Amniotic stem cell (primary cell): Measurements from ENCODE around the gene KLHL22.
"Not testable (repeated sequence)": the region's sequence is repeated elsewhere in the genome, so short reads cannot be mapped to it uniquely, and the experiment has no call there.

Source experiments
- DNase-seq: peaks from one replicate; lab custom pipeline; 2025; lab: John Stamatoyannopoulos, UW

The KLHL22 gene

DNA sequence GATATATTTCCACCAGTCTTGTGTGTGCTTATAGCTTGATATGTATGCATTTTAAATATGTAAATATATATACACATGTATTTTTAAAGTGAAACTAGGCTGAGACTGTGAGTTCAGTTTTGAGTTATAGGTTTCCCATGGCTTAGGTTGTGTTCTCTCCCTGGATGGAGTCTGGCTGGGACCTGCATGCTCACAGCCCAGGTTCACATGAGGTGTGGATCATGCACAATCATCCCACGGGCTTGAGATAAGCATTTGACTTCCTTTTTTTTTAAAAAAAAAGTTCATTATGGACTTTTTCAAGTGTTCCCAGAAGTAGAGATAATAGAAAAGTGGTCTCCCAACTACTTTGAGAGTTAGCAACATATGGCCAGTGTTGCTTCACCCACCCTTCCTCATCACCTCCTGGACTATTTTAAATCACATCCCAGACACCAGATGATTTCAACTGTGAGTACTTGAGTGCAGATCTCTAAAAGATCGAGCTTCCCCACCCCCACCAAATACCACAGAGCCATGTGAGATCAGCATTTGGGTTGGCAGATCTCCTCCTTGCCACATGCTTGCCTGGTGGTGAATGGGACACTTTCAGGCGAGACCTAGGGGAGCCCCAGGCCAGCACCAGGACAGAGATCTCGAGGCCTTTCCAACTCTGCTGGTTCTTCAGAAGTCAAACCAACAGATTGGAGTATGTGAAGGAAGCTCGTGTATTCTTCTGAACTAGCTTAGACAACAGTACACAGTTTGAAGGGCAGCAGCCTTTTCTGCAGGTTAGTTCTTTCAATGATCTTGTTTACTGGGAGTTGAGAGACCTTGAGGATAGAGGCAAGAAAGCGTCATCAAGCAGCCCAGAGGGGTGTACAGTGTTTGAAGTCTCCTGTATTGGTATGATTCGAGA is 27.7 kb upstream of the KLHL22 start:
- no peak for DNase-seq

DNA sequence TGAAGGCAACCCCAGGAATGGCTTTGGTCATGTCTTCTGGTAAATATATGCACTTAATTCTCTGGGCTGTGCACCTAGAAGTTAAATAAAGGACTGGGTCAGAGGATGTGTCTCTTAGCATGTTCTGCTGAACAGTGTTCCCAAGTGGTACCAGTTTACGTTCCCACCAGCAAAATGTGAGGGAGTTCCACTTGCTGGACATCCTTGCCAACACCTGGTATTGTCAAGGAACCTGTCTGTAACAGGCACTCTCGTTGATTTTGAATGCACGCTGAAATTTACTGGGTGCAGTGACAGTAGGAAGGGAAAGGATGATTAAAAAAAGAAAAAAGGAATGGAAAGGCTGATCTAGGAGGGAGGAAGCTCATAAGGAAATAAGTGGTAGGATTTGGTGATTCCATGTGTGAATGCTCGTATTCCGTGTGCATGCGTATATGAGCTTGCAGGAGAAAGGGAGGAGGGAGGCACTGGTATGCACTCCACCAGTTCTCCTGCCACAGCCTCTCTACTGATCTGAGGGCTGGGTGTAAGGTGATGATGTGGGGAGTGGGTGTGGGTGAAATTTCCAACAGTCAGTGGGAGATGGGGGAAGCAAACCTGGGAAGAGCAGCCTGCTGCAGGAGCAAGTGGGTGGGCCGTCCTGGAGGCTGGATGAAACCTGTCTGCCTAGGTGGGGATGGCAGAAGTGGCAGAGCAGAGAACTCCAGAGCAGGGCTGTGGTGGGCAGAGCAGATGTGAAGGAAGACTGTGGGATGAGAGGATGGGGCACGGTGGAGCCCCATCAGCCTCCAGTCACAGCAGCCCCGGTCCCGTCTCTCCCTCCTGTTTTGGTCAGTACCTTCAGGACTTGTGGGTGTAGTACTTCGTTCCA is 26.8 kb upstream of the KLHL22 start:
- DNase-seq, result no peak

DNA sequence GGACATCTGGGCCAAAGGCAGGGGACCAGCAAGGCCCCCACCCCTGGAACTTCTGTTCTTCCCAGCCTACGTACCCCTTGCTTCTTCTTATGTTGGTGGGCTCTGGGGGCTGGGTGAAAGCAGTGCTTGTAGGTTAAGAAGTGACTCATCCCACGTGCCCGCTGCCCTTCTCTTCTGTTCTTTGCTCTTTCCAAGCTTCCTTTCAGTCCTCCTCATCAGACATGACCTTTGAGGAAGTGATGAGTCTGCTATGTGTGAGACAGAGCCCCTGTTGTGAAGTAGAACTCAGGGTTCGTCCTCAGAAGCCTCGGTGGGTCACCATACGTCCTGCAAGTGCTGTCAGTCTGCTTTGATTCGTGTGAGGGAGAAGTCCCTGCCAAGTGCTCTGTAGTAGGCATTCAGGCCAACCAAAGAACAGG is 24.5 kb upstream of the KLHL22 start:
- DNase-seq, result no peak

DNA sequence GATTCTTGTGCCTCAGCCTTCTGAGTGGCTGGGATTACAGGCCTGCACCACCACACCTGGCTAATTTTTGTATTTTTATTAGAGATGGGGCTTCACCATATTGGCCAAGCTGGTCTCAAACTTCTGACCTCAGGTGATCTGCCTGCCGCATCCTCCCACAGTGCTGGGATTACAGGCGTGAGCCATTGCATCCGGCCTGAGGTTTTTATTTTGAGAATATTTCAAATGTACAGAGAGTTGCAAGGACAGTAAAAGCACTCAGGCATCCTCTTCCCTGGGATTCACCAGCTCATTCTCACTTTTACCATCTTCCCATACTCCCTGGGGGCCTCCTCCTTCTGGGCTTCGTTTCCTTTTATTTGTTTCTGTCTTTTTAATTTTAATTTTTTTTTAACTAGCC is 24.0 kb upstream of the KLHL22 start:
- DNase-seq, result no peak

DNA sequence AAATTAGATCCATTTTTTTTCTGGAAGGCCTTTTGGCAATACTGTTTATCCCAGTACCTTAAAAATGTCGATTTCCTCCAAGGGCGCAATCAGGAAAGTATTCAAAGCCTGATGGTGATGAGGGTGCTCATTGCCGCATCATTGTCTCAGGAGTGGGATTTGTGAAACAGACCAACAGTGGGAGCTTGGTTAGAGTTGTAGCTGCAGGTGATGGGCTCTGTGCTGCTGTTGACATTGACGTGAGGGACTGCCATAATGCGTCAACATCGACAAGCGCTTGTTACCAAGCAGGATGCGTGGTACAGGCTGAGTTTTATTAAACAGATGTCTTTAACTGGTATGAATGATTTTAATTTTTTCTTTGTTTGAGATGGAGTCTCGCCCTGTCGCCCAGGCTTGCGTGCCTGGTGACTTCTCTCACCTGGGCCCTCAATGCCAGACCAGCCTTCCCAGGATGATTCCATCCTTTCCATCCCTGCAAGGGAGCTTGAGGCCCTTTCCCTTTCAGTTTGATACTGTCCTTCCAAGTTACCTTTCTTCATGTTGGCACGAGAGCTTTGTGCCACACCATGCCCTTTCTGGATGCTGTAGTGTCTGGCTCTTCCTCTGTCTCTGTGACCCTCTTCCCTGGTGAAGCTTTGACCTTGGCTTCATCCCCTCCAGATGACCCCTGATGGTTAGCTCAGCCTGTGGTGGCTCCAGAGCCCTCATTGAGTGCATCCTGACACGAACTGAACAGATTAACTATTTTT is 22.4 kb upstream of the KLHL22 start:
- DNase-seq, result no peak

DNA sequence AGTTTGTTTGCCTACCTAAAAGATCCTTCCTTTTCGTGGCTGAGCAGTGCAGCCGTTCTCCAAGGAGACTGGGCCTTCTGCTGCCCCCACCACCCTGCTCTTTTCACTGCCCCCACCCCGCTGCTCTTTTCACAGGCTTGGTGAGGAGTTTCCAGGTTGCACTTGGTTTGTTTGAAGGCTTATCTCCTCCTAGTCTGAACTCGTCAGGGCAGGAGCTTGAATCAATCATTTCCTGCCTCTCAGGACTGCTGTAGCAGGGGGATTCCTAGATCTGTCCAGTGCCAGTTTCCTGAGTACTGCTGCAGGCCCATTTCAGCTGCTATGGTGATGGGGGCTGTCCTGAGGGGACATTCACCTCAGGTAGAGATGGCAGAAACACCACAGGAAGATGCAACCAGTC is 21.8 kb upstream of the KLHL22 start:
- DNase-seq, result no peak

DNA sequence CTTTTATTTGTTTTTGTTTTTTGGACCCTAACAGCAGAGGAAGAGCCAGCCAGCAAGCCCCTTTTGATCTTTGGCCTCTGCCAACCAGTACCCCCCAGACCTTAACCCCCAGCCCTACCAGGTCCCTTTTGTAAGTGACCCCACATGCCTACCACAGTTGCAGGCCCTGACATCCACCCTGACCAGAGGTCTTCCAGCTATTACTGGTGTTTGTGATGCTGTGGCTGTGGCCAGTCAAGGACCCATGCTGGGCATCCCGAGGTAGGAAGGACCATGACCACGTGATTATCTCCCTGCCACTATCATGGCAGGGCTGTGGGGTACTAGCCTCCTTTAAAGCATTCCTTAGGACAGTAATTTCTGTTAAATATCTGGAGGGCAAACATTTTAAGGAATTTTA is 20.8 kb upstream of the KLHL22 start:
- DNase-seq, result no peak

DNA sequence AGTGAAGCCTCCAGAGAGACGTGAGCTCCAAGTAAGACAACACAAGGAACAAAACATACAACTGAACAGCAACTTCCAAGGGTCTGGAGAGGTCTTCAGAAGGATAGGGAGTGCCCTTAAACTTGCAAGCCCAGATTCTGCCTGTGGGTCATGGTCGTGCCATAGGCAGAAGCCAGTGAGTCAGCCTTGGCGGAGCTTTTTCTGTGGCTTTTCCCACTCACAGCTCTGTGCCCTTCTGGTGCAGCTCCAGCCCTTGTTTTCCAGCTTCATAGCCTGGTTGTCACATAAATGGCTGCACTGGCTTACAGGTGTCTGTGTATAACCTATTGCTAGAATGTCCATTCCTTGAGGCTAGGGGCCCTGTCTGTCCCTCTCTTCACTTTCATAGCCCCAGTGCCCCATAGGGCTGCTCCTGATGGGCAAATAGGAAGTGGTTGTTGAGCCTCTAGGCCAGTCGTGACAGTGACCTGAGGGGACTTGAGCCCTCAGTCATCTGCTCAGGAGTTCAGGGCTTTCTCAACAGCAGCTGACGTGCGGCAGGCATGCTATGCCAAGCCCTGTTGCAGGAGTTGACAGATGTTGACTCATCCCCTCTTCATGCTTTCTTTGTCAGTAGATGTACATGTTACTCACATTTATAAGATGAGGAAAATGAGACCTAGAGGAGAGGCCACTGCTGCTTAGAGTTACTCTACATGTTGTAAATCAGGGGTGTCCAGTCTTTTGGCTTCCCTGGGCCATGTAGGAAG is 19.2 kb upstream of the KLHL22 start:
- peak; percentile 89 for DNase-seq

DNA sequence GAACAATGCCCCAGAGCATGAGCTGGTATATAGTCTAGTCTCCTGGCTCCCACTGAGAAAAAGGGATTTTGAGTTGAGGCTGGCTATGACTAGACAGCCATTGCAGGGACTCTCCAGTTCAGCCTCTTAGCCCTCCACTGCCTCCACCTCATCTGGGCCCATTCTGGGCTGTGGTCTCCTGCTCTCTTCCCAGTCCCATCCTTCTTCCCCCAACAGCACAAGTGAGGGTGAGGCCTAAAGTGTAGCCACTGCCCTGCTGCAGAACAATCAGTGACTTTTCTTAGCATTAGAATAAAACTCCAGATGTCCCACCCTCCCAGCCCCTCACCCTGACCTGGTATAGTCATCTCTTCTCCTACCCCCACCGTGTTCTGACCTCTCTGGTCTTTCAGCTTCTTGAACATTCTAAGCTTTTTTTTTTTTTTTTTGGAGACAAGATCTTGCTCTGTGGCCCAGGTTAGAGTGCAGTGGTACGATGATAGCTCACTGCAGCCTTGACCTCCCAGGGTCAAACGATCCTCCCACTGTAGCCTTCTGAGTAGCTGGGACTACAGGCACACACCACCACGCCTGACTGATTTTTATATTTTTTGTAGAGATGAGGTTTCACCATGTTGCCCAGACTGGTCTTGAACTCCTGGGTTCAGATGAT is 16.1 kb upstream of the KLHL22 start:
- no peak for DNase-seq

DNA sequence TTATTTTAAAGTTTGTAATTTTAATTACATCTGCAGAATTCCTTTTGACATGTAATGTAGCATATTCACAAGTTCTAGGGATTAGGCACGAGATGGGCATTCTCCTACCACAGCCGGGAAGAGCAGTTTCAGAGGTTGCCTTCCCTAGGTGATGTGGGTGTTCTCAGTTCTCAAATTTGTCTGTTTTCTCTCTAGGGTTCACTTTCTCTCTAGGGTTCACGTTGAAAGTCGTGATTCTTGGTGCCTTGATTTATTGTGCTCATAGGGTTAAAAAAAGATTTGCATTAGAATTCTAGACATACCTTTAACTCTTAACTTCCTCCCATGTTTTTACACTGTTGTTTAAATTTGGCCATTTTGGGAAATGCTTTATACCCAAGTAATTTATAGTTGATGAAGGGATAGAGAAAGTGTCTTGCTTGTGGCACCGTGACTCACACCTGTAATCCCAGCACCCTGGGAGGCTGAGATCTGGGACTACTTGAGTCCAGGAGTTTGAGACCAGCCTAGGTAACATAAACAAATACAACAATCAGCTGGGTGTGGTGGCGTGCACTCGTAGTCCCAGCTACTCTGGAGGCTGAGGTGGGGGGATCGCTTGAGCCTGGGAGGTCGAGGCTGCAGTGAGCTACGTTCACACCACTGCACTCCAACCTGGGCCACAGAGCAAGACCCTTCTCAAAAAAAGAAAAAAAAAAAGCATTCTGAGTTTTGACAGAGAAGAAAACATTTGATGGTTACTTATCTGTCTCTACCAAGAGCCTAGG is 15.4 kb upstream of the KLHL22 start:
- DNase-seq, result no peak

DNA sequence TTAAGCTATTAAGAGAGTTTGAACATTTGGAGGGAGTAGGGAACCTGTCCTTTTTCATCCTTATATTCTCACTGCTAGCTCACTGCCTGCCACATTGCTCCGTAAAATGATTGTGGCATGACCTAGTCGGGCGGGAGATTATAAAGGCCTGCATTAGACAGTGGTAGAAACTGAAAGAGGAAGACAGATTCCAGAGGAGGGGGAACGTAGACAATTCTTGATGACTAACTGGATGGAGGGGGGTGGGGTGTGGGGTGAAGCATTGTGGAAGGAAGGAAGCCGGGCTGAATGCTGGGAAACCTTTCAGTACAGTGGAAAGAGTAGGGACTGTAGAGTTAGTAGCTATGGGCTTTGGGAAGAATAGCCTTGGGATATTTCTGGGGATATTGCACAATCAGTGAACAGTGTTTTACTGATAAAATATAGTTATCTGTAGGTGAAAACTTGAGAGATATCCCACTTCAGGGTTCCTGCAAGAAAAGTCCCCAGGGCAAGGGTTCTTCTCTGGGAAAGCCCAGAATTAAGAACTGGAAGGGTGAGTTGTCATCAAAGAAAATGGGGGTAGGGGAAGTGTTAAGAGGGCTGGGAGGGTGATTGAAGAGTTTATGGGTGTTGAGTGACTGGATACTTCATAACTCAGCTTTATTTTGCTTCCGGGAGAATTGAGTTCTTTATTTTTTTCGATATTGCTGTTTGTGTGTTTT is 13.9 kb upstream of the KLHL22 start:
- peak; percentile 85 for DNase-seq

DNA sequence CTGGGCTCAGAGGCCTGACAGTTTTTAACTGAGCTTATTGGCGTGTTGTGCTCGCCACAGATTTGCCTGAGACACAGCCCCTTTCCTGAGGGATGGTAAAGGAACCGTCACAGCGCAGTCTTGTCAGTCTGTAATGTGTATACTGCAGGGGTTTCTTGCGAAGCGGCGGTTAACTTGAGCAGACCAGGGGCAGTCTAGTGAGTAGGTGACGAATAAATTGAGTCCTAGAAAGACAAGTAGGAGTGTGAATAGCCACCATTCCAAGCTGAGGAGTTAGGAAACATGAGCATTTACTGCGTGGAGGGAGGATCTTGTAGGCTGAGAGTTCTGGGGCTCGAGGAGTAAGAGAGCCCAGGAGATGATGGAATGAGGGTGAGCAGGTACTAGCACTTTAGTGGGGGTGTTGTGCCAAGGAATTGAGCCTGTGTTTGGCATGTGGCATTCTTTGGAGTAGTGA is 13.2 kb upstream of the KLHL22 start:
- no peak for DNase-seq

DNA sequence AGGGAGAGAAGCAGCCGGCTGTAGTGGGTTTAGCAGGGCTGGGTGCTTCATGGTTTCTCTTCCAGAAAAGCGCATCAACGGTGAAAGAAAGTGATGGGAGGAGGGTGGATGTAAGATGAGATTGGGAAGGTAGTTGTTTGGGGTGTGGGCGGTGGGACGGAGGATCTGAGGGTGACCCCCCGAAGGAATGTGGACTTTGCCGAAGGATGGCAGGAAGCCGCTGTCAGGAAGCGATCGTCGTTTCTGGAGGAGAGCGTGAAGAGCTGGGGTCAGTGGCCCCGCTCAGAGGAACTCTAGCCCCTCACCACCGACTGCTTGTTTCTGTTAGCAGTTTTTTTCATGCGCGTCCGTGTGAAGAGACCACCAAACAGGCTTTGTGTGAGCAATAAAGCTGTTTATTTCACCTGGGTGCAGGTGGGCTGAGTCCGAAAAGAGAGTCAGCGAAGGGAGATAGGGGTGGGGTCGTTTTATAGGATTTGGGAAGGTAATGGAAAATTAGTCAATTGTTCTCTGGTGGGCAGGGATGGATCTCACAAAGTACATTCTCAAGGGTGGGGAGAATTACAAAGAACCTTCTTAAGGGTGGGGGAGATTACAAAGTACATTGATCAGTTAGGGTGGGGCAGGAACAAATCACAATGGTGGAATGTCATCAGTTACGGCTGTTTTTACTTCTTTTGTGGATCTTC is 12.6 kb upstream of the KLHL22 start:
- DNase-seq, result not testable (repeated sequence)

DNA sequence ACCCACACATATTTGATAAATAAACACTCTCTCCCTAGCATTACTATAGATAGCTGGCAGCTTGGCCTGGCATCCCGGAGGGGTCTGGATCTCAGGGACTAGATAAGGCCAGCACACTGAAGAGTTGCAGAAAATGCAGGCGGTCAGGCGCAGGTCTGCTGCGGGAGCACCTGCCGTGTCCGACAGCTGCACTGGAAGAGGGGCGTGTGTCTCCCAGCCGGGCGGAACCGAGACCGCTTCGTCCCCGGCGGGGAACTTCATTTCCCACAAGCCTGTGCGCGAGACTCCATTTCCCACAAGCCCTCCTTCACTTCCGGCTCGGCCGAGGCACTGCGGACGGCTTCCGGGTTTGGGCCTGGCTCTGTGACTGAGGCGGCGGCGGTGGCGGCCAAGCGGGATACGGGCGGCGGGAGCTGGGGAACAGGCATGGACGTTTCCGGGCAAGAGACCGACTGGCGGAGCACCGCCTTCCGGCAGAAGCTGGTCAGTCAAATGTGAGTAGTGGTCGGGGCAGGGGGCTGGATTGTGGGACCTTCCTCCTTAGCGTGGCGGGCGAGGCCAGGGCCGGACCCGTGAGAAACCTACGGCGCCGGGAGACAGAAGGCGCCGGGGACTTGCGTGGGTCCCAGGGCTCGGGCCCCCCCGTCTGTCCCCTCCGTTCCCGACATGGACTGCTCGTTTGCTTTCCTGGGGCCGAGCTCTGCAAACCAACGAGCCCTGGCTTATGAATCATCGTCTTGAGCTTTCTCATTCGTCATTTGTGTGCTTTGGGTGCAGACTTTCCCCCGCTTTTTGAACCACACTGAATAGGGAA is 11.9 kb upstream of the KLHL22 start, which contains the start of gene MED15:
Gene MED15, plus strand, starts transcription at position 358 of the 814 bp plus-strand sequence. Its CDS starts 69 bp downstream, at position 427.
- peak; percentile 79 for DNase-seq

DNA sequence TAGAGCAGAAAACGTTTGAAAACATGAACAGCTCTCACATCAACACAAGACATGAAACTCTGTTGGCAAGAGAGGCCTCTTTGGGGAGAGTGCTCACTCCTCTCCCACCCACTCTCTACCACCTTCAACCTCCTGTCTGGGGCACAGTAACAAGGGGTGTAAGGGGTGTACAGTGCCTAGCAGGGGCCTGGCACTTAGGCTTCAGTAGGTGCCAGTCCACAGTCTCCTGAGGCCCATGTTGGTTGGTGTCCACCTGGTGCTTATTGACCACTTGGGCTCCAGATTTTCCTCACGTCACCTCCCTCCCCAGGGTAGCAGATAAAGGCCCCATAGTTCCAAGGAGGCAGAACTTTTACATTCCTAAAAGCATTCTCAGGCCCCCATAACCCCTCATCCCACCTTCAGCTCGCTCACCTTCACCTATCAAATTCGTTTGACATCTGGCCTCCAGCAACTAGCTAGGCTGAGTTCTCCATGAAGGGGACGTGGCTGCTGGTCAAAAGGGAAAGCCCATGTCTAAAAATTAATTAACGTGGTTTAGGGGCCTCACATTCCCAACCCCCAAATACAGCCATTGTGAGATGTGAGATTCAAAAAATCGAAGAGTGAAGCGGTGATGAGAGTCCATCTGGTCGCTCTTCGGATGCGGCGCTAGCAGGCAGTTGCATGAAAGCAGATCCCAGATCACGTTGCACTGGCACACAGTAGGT is 11.1 kb upstream of the KLHL22 start:
- DNase-seq, result no peak

DNA sequence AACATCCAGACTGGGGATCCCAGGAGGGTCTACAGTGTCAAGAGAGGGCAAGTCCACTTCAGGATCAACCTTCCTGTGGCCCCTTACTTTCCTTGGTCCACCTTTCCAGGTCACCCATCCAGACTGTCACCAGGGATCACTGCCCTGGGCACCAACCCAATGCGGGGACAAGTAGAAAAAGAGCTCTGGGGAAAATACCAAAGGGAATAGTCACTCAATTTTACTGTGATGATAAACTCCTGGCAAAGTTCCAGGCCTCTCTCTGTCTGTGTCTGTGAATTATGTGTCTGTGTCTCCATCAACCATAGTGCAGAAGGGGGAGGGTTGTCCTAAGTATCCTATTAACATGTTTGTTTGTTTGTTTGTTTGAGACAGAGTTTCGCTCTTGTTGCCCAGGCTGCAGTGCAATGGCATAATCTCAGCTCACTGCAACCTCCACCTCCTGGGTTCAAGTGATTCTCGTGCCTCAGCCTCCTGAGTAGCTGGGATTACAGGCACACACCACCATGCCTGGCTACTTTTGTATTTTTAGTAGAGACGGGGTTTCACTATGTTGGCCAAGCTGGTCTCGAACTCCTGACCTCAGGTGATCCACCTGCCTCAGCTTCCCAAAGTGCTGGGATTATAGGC is 8.8 kb upstream of the KLHL22 start:
- peak; percentile 26 for DNase-seq

DNA sequence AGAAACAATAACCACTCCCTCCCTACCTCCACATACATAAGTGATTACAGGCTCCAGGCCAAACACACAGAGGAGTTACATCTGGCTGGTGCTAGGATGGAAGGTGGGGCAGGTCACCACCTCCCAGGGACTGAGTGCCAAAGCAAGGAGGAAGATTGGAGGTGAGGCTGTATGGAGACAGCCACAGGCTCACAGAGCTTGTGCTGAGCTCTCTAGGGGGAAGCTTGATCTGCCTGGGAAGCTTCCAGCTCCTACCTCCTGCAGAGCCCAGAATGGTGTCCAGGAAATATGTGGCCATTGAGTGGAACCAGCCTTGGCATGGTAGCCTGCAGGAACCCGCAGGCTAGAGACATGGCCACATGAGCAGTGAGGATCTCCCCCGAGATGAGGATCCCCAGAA is 8.2 kb upstream of the KLHL22 start:
- DNase-seq, result no peak
